Stimulated activated CD8-positive, alpha-beta memory T cell treated with anti-CD3 and anti-CD28 coated beads, Interleukin-2, amount 100 ng/mL, for 1 hour (primary cell): ENCODE results near the gene GNG7.

Source experiments
- DNase-seq, 2 donors: peaks; one replicate each; pipeline ENCODE4 v3.0.0-alpha.2; 2020; ENCODE audit warnings: low read depth in 2 of 2

The GNG7 gene

DNA sequence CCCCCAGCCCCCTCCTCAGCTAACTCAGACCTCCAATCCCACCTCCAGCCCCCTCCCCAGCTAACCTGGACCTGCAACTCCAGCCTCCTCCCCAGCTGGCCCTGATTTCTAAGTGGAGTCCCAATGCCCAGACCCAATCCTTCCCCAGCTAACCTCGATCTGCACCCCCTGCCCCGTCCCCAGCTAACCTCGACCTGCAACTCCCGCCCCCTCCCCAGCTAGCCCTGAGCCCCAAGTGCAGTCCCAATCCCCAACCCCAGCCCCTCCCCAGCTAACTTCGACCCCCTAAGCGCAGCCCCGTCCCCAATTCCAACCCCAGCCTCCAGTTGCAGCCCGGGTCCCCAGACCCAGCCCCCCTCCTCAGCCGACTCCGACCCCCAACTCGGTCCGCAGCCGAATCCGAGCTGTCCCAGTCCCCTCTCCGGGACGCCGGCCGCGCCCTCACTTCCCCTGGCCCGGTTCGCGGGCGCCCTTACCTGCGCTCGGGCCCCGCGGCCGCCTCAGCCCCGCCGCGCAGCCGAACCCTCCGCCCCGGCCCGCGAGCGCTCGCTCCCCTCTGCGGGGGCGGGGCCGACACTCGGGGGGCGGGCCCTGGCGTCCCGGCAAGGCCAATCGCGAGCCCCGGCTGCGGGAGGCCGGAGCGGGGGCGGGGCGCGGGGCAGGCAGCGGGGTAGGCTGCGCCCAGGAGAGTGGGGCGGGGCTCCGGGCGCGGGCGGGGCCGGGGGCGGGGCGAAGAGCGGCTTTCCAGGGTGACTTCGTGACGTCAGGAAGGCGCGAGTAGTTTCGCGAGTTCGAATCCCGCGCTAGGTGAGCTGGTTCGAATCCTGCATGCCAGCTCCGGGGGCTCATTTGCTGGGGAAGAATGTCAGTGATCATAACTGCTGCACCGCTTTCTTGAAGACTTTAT is at the start of gene GNG7:
GNG7 (minus strand) TSS at position 525 of the 907 bp plus-strand sequence. CDS start 182,006 bp downstream, outside the sequence.
- peak; percentile 88 to 90 for DNase-seq

DNA sequence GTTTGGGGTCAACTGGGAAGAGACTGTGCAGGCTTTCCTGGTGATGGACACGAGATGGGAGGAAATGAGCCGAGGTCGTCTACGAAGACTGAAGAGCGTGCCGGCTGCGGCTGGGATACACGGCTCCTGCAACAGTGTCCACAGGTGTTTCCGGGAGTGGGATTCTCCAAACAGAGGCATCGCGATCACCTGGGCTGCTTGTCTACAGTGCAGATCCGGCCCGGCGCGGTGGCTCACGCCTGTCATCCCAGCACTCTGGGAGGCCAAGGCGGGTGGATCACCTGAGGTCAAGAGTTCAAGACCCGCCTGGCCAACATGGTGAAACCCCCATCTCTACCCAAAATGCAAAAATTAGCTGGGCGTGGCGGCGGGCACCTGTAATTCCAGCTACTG is 48.9 kb upstream of the GNG7 start:
- DNase-seq: no peak

- no peak for DNase-seq
Measured at GRCh38 chr19:2750808-2751437, 48.4 kb upstream of the GNG7 start.

DNA sequence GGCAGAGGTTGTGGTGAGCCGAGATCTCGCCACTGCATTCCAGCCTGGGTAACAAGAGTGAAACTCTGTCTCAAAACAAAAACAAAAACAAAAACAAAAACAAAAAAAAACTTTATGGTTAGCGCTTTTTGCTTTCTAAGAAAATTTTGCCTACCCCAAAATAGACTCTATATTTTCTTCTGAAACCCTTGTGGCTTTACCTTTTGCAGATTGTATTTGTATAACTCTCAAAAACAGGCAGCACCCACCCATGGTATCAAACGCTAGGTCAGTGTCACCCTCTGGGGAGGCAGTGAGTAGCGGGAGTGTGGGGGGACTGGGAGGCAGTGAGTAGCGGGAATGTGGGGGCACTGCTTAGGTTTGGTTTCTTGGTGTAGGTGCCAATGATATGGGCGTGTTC is 44.9 kb upstream of the GNG7 start:
- DNase-seq: no peak

DNA sequence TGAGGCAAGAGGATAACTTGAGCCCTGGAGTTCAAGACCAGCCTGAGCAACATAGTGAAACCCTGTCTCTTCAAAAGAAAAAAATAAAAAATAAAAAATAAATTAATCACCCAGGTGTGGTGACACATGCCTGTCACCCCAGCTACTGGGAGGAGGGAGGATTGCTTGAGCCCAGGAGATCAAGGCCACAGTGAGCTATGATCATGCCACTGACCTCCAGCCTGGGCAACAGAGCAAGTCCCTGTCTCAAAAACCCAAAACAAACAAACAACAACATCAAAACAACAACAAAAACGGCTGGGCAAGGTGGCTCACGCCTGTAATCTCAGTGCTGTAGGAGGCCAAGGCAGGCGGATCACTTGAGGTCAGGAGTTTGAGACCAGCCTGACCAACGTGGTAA is 41.6 kb upstream of the GNG7 start:
- no peak for DNase-seq

GRCh38 chr19:2743099-2743498 is 40.6 kb upstream of the GNG7 start:
- DNase-seq: no peak

DNA sequence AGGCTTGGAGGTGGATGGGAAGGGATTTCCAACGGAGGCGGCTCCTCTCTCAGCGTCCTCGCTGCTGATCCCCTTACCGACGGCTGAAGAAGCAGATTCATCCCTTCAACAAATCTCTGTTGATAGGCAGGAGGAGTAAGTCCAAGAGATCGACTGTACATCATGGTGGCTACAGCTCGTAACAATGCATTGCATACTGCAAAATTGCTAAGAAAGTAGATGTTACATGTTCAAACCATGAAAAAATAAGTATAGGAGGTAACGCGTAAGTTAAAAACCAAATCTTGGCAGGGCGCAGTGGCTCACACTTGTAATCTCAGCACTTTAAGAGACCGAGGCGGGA is 37.8 kb upstream of the GNG7 start:
- no peak for DNase-seq

DNA sequence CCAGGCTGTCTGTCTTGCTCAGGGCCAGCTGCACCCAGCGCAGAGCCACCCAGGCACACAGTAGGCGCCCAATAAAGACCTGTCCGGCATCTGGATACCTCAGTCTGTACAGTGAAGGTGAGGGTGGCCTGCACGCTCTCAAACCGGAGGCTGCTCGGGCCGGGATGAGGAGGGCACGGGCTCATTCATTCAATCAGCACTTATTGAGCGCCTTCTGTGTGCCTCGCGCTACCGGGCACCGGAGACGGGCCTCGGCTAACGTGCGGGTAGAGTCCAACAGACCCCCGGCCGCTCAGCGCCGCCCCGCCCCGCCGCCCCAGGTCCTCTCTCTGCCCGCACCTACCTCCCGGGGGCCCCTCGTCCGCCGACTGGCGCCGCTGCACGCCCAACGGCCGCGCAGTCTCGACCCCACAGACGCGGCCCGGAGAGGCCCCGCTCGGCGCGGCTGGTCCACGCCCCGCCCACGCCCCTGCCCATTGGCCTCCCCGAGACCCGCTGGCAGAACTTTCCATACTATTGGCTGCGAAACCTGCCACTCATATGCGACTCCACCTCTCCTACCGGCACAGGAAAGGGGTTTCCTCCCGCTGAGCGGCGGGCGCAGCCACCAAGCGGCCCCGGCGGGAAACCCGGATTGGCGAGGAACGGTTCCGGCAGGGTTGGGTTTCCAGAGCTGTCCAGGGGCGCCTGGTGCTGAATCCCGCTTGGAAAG is 37.3 kb upstream of the GNG7 start, which contains the start of gene SLC39A3:
SLC39A3 (minus strand) TSS at position 416 of the 712 bp plus-strand sequence. CDS start 2,760 bp downstream, outside the sequence.
- peak; percentile 98 for DNase-seq

DNA sequence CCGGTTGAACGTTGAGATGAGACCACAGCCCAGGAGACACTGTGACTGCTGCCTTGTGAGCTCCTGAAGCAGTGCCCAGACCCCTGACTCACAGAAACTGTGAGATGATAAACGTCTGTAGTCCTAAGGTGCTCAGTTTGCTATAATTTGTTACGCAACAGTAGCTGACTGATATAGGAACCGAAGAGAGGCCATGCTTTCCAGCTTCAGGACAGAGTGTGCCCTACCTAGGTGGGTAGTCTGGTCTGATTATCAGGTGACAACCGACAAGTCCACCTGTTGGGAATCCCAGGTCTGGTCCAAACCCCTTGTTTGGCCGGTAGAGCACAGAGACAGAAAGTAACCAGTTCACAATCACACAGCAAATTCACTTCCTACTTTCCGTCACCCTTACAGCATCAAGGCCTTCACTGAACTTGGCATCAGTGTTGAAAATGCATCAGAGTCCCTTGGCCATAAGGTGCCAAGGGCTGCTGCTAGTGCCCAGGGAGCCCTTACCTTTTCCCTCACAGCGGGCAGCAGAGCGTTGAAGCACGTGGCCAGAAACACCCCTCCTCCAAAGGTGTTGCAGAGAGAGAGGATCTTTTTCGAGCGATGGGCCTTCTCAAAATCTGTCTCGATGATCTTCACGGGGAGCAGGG is 34.2 kb upstream of the GNG7 start:
- no peak for DNase-seq

DNA sequence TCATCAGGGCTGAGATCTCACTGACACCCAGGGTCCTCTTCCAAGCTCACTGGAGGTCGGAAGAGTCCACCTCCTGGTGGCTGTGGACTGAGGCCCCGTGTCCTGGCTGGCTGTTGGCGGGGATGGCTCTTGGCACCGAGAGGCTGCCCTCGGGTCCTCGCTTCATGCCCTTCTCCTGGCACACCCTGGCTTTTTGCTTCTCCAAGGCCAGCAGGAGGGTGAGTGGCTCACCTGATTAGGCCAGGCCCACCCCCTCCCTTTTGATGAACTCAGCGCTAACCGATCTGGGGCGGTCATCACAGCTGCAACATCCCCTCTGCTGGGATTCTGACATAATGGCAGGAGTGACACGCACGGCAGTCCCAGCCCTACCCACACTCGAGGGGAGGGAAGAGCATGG is 32.9 kb upstream of the GNG7 start:
- no peak for DNase-seq

DNA sequence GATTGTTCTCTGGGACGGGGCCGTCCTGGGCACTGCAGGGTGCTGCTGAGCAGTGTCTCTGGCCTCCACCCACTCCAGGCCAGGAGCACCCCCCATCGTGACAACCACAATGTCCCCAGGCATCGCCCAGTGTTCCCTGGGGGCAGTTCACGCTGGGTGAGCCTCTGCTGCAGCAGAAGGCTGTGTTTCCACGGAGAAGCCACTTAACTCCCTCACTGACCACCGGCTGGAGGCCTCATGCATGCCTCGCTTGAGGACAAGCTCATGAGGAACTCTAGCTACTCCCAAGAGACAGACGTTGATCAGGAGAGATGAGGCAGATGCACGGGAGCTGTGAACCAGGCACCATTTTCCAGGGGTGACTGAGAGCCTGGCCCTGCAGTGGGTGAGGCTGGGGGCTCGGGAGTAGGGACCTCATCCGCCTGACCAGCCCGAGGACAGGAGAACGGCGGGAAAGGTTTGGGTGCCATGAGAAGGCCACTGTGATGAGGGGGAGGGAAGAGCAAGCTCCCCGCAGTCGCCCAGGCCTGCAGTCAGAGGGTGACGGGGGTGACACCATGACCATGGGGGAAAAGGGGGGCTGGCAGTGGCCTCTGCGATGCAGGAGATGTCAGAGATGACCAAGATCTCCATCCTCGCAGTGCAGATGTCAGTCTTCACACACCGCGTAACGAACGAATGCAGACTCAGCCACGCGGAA is 32.2 kb upstream of the GNG7 start:
- no peak for DNase-seq

DNA sequence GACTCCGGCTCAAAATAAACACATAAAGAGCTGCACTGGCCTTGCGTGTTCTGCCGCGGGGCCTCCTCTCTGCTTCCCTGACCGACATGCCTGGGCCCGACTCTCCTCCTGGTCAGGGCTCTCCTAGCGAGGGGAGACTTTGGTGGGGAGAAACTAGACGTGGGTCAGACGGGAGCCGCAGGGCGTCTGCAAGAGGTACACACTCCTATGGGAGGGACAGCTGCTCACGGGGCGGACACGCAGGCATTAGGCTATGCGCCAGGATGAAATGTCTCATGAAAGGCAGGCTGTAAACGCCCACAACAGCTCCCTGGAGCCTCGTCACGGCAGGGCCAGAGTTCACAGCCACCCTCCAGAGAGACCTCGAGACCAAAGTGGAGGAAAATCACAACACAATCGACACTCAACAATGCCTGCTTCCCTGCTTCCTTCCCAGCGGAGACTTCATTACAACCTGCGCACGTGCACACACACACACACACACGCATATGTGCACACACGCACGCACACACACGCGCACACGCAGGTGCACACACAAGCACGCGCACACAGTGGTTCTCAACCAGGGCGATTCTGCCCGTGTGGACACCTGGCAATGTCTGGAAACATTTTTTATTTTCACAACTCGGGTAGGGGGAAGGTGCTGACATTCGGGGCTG is 31.6 kb upstream of the GNG7 start:
- DNase-seq: no peak

- no peak for DNase-seq
Measured at GRCh38 chr19:2732883-2733282, 30.4 kb upstream of the GNG7 start.

DNA sequence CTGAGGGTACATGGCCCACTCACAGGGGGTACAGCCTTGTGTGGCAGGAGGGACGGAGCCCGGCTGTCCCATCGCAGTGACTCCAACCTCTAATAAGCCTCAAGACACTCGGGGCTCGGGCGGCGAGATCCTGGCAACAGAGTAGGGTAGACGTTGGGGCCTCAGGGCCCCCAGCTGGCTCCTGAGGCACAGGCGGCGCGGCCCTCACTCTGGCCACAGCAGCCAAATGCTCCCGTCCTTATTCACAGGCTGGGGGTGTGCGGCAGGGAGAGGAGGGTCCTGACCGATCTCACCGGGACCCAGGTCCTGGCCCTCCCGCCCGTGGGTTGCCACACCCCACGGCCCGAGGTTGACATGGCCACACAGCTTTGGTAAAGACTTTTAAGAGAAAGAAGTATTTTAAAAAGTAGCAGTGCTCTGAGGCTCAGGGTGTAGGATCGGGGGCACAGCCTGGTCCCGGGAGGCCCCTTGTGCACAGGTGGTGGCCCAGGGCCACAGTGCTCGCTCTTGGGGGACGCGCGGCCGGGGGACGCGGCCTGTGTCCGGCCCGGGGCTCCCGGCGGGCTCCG is 29.7 kb upstream of the GNG7 start:
- no peak for DNase-seq

DNA sequence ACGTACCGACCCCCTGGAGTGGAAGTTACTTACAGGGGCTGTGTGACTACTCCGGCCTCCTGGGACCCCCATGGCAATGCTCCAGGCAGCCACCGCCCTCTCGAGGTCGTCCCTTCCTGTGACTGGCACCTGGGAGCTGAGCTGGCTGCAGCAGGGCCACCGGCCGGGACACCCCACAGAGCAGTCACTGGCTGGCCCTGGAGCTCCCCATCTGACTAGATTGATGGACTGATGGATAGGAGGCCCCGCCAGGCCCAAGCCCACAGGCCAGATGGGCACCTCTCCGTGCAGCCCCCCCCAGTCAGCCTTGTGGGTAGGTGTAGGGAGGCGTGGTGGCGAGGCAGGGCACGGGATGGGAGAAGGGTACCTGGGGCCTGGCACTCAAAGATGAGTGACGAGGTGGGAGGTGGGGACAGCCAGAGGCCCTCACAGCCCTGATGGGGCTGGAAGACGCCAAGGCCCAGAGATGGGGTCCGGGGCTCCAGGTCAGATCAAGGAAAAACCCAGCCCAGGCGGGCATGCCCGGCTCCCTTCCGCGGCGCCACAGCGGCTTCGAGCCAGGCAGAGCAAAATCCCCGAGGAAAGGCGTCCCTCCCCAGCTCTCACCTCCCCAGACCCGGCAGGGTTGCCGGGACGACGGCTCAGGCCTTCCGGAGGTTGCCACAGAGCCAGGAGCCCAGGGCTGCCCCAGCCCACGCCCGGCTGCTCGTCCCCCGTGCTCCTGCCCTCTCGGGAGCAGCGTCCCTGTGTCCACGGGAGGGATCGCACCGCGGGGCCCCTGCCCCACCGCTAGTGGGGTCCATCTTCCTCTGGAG is 28.9 kb upstream of the GNG7 start:
- DNase-seq: no peak

- no peak for DNase-seq
Measured at GRCh38 chr19:2729943-2730818, 27.7 kb upstream of the GNG7 start.

- no peak for DNase-seq
Measured at GRCh38 chr19:2728783-2729387, 26.4 kb upstream of the GNG7 start.

- no peak for DNase-seq
Measured at GRCh38 chr19:2727640-2727944, 25.1 kb upstream of the GNG7 start.
